HepG2 (cell line): ENCODE data around the gene PRPF38B. TPM values are rescaled to one million over a fixed set of nuclear protein-coding genes. Genes with fewer than 3 reads are reported as not detected.

Experiments
- ARHGAP35 ChIP-seq: sonication (generic); formaldehyde crosslinking; IDR thresholded peaks from 2 replicates; pipeline ENCODE4 v1.9.0; 2022; ENCODE audit warnings: mild to moderate bottlenecking, inconsistent platforms, moderate library complexity, missing genetic modification reagents, borderline replicate concordance
- BCL6 ChIP-seq: IDR thresholded peaks from 2 replicates; pipeline ENCODE4 v1.6.1; 2016; ENCODE audit warnings: missing genetic modification reagents, missing compliant biosample characterization
- BRCA1 ChIP-seq: sonication (generic); formaldehyde crosslinking; IDR thresholded peaks from 2 replicates; pipeline ENCODE4 v1.4.0; 2020; ENCODE audit warnings: missing genetic modification reagents
- KLF12 ChIP-seq: sonication (generic); formaldehyde crosslinking; IDR thresholded peaks from 2 replicates; pipeline ENCODE4 v1.4.0; 2020; ENCODE audit warnings: missing genetic modification reagents, borderline replicate concordance
- NAIF1 ChIP-seq: sonication (generic); formaldehyde crosslinking; IDR thresholded peaks from 2 replicates; pipeline ENCODE4 v1.5.0; 2020; ENCODE audit warnings: mild to moderate bottlenecking, missing genetic modification reagents, borderline replicate concordance
- NR1H2 ChIP-seq: sonication (generic); formaldehyde crosslinking; IDR thresholded peaks from 2 replicates; pipeline ENCODE4 v1.8.1; 2022; ENCODE audit warnings: low read depth, missing genetic modification reagents, borderline replicate concordance
- PAF1 ChIP-seq: IDR thresholded peaks from 2 replicates; pipeline ENCODE4 v1.6.1; 2016; ENCODE audit warnings: missing genetic modification reagents, missing compliant biosample characterization
- PHF5A ChIP-seq: IDR thresholded peaks from one replicate; pipeline ENCODE4 v1.6.1; 2018; ENCODE audit warnings: low read depth, missing genetic modification reagents; ENCODE audit not compliant: unreplicated experiment
- SCMH1 ChIP-seq: sonication (generic); formaldehyde crosslinking; IDR thresholded peaks from 2 replicates; pipeline ENCODE4 v1.9.0; 2021; ENCODE audit warnings: missing genetic modification reagents, mild to moderate bottlenecking, borderline replicate concordance
- SMARCC2 ChIP-seq: fragments of 450-650 bp; IDR thresholded peaks from 2 replicates; pipeline ENCODE4 v1.6.1; 2017; ENCODE audit warnings: antibody characterized with exemption, mild to moderate bottlenecking
- ZC3H13 ChIP-seq: sonication (generic); formaldehyde crosslinking; IDR thresholded peaks from 2 replicates; pipeline ENCODE4 v1.8.1; 2023; ENCODE audit warnings: mild to moderate bottlenecking, missing genetic modification reagents, moderate library complexity
- ZMYM4 ChIP-seq: sonication (generic); formaldehyde crosslinking; IDR thresholded peaks from 2 replicates; pipeline ENCODE4 v1.8.1; 2023; ENCODE audit warnings: mild to moderate bottlenecking, missing genetic modification reagents
- ZNF232 ChIP-seq: sonication (generic); formaldehyde crosslinking; IDR thresholded peaks from 2 replicates; pipeline ENCODE4 v1.4.0; 2020; ENCODE audit warnings: missing genetic modification reagents, borderline replicate concordance
- ZNF510 ChIP-seq: sonication (generic); formaldehyde crosslinking; IDR thresholded peaks from 2 replicates; pipeline ENCODE4 v1.4.0; 2020; ENCODE audit warnings: low read depth, mild to moderate bottlenecking, missing genetic modification reagents
- ZNF552 ChIP-seq: sonication (generic); formaldehyde crosslinking; IDR thresholded peaks from 2 replicates; pipeline ENCODE4 v1.9.0; 2022; ENCODE audit warnings: missing genetic modification reagents, mild to moderate bottlenecking, borderline replicate concordance
- ZNF567 ChIP-seq: sonication (generic); formaldehyde crosslinking; IDR thresholded peaks from 2 replicates; pipeline ENCODE4 v1.8.1; 2023; ENCODE audit warnings: mild to moderate bottlenecking, missing genetic modification reagents, borderline replicate concordance
- ZSCAN29 ChIP-seq: sonication (generic); formaldehyde crosslinking; conservative IDR thresholded peaks from 2 replicates; pipeline ENCODE4 v1.4.0; 2020; ENCODE audit warnings: mild to moderate bottlenecking, missing genetic modification reagents
- ZZZ3 ChIP-seq: sonication (generic); formaldehyde crosslinking; IDR thresholded peaks from 2 replicates; pipeline ENCODE4 v1.4.0; 2020; ENCODE audit warnings: missing genetic modification reagents, mild to moderate bottlenecking, borderline replicate concordance
- polyA plus RNA-seq, 8 experiments: library from polyadenylated mRNA; depleted of rRNA in 3 of 8; stranded (reverse) in 7 of 8; unstranded in 1 of 8; fragments of >200 nt; fragmentation: Illumina TruSeq in 4 of 8; extraction: Trizol in 4 of 8; gene quantifications; 2 replicates each; pipeline versions ENCODE4 v1.2.1 to v1.2.3, GENCODE V29; 2011 to 2016; ENCODE audit warnings: low read depth in 4 of 8, missing spikeins in 1 of 8, mixed read lengths in 1 of 8; ENCODE audit not compliant: insufficient read depth in 1 of 8
- total RNA-seq, 5 experiments: library from RNA; depleted of rRNA; stranded (reverse); fragments of >200 nt; fragmentation: Illumina TruSeq; extraction: Trizol; gene quantifications; 2 replicates each; pipeline ENCODE4 v1.2.3, GENCODE V29; 2016; ENCODE audit warnings: low read depth in 1 of 5
- TF ChIP-seq, protein P1 (sequence below): sonication (generic); formaldehyde crosslinking; IDR thresholded peaks from 2 replicates; pipeline ENCODE4 v1.9.0; 2021; ENCODE audit warnings: missing genetic modification reagents, mild to moderate bottlenecking, borderline replicate concordance
- TF ChIP-seq, protein P2 (sequence below): sonication (generic); formaldehyde crosslinking; IDR thresholded peaks from 2 replicates; pipeline ENCODE4 v1.4.0; 2020; ENCODE audit warnings: missing genetic modification reagents, borderline replicate concordance
- TF ChIP-seq, protein P3 (sequence below): sonication (generic); formaldehyde crosslinking; IDR thresholded peaks from 2 replicates; pipeline ENCODE4 v1.5.0; 2020; ENCODE audit warnings: mild to moderate bottlenecking, missing genetic modification reagents
- TF ChIP-seq, protein P4 (sequence below): sonication (generic); formaldehyde crosslinking; IDR thresholded peaks from 2 replicates; pipeline ENCODE4 v1.5.0; 2020; ENCODE audit warnings: mild to moderate bottlenecking, missing genetic modification reagents

PRPF38B gene
- total and polyA plus RNA-seq, 2 of the 13 experiments (the other 11 are each of a cell fraction or from before 2014, with no cell fraction given): 25.7 to 29.7 TPM

DNA sequence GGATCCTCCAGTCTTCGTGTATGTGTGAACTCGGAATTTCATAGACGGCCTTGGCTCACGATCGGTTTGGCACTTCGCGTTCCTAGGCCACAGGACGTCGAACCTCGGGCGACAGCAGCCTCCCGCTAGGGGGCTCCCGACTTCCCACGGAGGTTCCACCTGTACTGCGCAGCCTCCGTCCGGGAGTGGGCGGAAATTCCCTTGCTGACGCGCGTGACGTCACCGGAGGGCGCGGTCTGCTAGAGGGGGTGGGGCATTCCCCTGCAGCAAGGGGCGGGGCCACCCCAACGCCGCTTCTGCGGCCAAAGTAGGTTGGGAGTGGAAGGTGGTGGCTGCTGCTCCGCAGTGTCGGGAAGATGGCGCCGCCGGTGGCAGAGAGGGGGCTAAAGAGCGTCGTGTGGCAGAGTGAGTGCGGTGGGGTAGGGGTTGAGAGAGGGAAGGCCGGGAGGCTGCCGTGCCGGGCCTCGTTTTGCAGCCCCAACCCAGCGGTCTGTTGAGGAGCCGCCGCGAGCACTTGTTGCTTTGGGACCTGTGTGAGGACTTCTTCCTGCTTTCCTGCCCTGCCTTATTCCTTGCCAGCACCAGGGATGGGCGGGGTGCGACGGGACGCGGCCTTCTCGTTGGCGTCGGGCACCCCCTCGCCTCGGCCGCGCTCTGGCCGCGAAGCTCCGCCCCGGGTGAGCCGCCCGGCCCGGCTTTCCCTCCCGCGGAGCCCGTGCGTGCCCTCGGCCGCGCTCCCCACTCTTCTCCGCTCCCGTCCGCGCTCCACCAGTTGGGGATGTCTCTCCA is 54.5 kb downstream of the PRPF38B start, which contains the start of gene STXBP3 (continued):
- TF ChIP-seq ZMYM4 (CRISPR knock-in tag): peak; percentile 100
- peak; percentile 78; the same call in 1 of the 2 replicates for TF ChIP-seq KLF12
- TF ChIP-seq ZNF232: no peak
- peak; percentile 29 for TF ChIP-seq PHF5A (CRISPR knock-in tag)
- TF ChIP-seq ZZZ3 (CRISPR knock-in tag): peak; percentile 30; the same call in 1 of the 2 replicates
- TF ChIP-seq ZNF552 (CRISPR knock-in tag): no peak
- no peak for TF ChIP-seq ZC3H13
- TF ChIP-seq ZNF510 (CRISPR knock-in tag): peak; percentile 56
- TF ChIP-seq NR1H2 (CRISPR knock-in tag): no peak
- TF ChIP-seq, protein P1, sequence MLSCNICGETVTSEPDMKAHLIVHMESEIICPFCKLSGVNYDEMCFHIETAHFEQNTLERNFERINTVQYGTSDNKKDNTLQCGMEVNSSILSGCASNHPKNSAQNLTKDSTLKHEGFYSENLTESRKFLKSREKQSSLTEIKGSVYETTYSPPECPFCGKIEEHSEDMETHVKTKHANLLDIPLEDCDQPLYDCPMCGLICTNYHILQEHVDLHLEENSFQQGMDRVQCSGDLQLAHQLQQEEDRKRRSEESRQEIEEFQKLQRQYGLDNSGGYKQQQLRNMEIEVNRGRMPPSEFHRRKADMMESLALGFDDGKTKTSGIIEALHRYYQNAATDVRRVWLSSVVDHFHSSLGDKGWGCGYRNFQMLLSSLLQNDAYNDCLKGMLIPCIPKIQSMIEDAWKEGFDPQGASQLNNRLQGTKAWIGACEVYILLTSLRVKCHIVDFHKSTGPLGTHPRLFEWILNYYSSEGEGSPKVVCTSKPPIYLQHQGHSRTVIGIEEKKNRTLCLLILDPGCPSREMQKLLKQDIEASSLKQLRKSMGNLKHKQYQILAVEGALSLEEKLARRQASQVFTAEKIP (CRISPR knock-in tag): no peak
- TF ChIP-seq BRCA1 (CRISPR knock-in tag): peak; percentile 22; the same call in 1 of the 2 replicates
- no peak for TF ChIP-seq PAF1 (CRISPR knock-in tag)
- TF ChIP-seq, protein P2, sequence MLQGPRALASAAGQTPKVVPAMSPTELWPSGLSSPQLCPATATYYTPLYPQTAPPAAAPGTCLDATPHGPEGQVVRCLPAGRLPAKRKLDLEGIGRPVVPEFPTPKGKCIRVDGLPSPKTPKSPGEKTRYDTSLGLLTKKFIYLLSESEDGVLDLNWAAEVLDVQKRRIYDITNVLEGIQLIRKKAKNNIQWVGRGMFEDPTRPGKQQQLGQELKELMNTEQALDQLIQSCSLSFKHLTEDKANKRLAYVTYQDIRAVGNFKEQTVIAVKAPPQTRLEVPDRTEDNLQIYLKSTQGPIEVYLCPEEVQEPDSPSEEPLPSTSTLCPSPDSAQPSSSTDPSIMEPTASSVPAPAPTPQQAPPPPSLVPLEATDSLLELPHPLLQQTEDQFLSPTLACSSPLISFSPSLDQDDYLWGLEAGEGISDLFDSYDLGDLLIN: peak; percentile 35; the same call in 1 of the 2 replicates
- TF ChIP-seq, protein P3, sequence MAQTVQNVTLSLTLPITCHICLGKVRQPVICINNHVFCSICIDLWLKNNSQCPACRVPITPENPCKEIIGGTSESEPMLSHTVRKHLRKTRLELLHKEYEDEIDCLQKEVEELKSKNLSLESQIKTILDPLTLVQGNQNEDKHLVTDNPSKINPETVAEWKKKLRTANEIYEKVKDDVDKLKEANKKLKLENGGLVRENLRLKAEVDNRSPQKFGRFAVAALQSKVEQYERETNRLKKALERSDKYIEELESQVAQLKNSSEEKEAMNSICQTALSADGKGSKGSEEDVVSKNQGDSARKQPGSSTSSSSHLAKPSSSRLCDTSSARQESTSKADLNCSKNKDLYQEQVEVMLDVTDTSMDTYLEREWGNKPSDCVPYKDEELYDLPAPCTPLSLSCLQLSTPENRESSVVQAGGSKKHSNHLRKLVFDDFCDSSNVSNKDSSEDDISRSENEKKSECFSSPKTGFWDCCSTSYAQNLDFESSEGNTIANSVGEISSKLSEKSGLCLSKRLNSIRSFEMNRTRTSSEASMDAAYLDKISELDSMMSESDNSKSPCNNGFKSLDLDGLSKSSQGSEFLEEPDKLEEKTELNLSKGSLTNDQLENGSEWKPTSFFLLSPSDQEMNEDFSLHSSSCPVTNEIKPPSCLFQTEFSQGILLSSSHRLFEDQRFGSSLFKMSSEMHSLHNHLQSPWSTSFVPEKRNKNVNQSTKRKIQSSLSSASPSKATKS (CRISPR knock-in tag): 0 out of 2 replicates have a peak, but pooled peaks have one; percentile 25
- TF ChIP-seq ZSCAN29 (CRISPR knock-in tag): peak; percentile 66; the same call in 1 of the 2 replicates
- TF ChIP-seq SCMH1: no peak
- peak; percentile 83 for TF ChIP-seq NAIF1
- no peak for TF ChIP-seq ARHGAP35 (CRISPR knock-in tag)
- peak; percentile 21; the same call in 1 of the 2 replicates for TF ChIP-seq BCL6 (CRISPR knock-in tag)
- TF ChIP-seq, protein P4, sequence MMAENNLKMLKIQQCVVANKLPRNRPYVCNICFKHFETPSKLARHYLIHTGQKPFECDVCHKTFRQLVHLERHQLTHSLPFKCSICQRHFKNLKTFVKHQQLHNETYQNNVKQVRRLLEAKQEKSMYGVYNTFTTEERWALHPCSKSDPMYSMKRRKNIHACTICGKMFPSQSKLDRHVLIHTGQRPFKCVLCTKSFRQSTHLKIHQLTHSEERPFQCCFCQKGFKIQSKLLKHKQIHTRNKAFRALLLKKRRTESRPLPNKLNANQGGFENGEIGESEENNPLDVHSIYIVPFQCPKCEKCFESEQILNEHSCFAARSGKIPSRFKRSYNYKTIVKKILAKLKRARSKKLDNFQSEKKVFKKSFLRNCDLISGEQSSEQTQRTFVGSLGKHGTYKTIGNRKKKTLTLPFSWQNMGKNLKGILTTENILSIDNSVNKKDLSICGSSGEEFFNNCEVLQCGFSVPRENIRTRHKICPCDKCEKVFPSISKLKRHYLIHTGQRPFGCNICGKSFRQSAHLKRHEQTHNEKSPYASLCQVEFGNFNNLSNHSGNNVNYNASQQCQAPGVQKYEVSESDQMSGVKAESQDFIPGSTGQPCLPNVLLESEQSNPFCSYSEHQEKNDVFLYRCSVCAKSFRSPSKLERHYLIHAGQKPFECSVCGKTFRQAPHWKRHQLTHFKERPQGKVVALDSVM: peak; percentile 60; the same call in 1 of the 2 replicates
- TF ChIP-seq ZNF567 (CRISPR knock-in tag): no peak; the same call in 1 of the 2 replicates
- TF ChIP-seq SMARCC2: peak; percentile 28; the same call in 1 of the 2 replicates
